Lower lobe of right lung (tissue), 2 donors: ENCODE data around the gene TPCN1. TPM values are rescaled to one million over a fixed set of nuclear protein-coding genes. Genes with fewer than 3 reads are reported as not detected.

ENCODE experiments used
- ATAC-seq, 2 donors: fragments of 200-7000 bp; cut with Tn5 transposase; one replicate each; pipeline ENCODE4 v1.9.1; 2020 to 2022; ENCODE audit warnings: mild to moderate bottlenecking in 2 of 2, moderate library complexity in 2 of 2
- DNase-seq: peaks from one replicate; pipeline ENCODE4 v3.0.0-alpha.2; 2020
- H3K27ac ChIP-seq: fragments of 200-600 bp; one replicate; pipeline ENCODE4 v1.8.0; 2022
- H3K27me3 ChIP-seq: fragments of 200-600 bp; one replicate; pipeline ENCODE4 v1.8.0; 2022; ENCODE audit warnings: low read depth
- H3K36me3 ChIP-seq: fragments of 200-600 bp; one replicate; pipeline ENCODE4 v1.8.0; 2022; ENCODE audit warnings: mild to moderate bottlenecking
- H3K4me1 ChIP-seq: fragments of 200-600 bp; one replicate; pipeline ENCODE4 v1.8.0; 2022
- H3K4me3 ChIP-seq: fragments of 200-600 bp; one replicate; pipeline ENCODE4 v1.8.0; 2022; ENCODE audit warnings: mild to moderate bottlenecking
- H3K9me3 ChIP-seq: fragments of 200-600 bp; one replicate; pipeline ENCODE4 v1.8.0; 2022
- CTCF ChIP-seq: fragments of 200-600 bp; IDR thresholded peaks from one replicate; pipeline ENCODE4 v1.8.0; 2022; ENCODE audit warnings: antibody characterized with exemption, mild to moderate bottlenecking
- intact Hi-C: fragments of 100-400 bp; cut with DNase I; formaldehyde crosslinking; loops from one replicate; pipeline ENCODE4 v1.11.0; 2022
- total RNA-seq: library from RNA; stranded (reverse); fragmentation: NEBNext Ultra II Directional; extraction: Animal tissue kit (Norgen Biotek cat#: 25700); gene quantifications from one replicate; pipeline ENCODE4 v1.2.1, GENCODE V29; 2021
- donor health status: DM: no; HTN: yes; CAD: no; lungs with severe emphysema.

Gene TPCN1
- total RNA-seq, 1 donor from 2014 or later: 68.1 TPM

- peaks cover 7% of the 10 kb centered on the region for H3K9me3 ChIP-seq
- H3K4me1 ChIP-seq: peaks cover 6% of the 10 kb centered on the region
- DNase-seq (no peak), ATAC-seq (no peak)
- intact Hi-C loops: no loop called here
- no peak for TF ChIP-seq CTCF
- H3K36me3 ChIP-seq: peaks cover 27% of the 10 kb centered on the region
- H3K27ac ChIP-seq: no peak overlapping the region
- no peaks in the 10 kb centered on the region for H3K27me3 ChIP-seq
- H3K4me3 ChIP-seq: no peak overlapping the region
Observed at GRCh38 chr12:113253532-113254285, 32.4 kb downstream of the TPCN1 start.

GRCh38 chr12:113254298-113254697 lies 33.0 kb downstream of the TPCN1 start:
- H3K36me3 ChIP-seq: peaks cover 21% of the 10 kb centered on the region
- no peaks in the 10 kb centered on the region for H3K27me3 ChIP-seq
- no peak overlapping the region for H3K27ac ChIP-seq
- no peak for TF ChIP-seq CTCF
- H3K4me1 ChIP-seq: peaks cover 11% of the 10 kb centered on the region
- DNase-seq: no peak
- no peak for ATAC-seq
- no peak overlapping the region for H3K4me3 ChIP-seq
- intact Hi-C loops: no loop called here
- H3K9me3 ChIP-seq: peaks cover 7% of the 10 kb centered on the region

GRCh38 chr12:113257564-113257963 lies 36.3 kb downstream of the TPCN1 start:
- Histone ChIP-seq H3K4me3 (no peak overlapping the region), H3K4me1 (peaks cover 44% of the 10 kb centered on the region), H3K36me3 (peaks cover 1% of the 10 kb centered on the region), H3K9me3 (peaks cover 7% of the 10 kb centered on the region), H3K27ac (no peak overlapping the region), H3K27me3 (no peaks in the 10 kb centered on the region)
- no peak for DNase-seq
- intact Hi-C loops: no loop called here
- no peak for TF ChIP-seq CTCF
- ATAC-seq: no peak

- H3K9me3 ChIP-seq: no peaks in the 10 kb centered on the region
- no peak overlapping the region for H3K4me3 ChIP-seq
- H3K4me1 ChIP-seq: peaks cover 45% of the 10 kb centered on the region
- peak overlapping the region; percentile 74 for H3K27ac ChIP-seq
- peaks cover 8% of the 10 kb centered on the region for H3K36me3 ChIP-seq
- intact Hi-C loops: no loop called here
- no peak for DNase-seq
- no peaks in the 10 kb centered on the region for H3K27me3 ChIP-seq
- ATAC-seq: no peak
- TF ChIP-seq CTCF: no peak
Observed at GRCh38 chr12:113260127-113260526, 38.9 kb downstream of the TPCN1 start.

GRCh38 chr12:113260636-113261300 lies 39.5 kb downstream of the TPCN1 start:
- ATAC-seq (no peak), DNase-seq (no peak)
- Histone ChIP-seq H3K4me3 (no peak overlapping the region), H3K36me3 (peaks cover 13% of the 10 kb centered on the region), H3K4me1 (peaks cover 45% of the 10 kb centered on the region), H3K27ac (peak overlapping the region; percentile 74), H3K27me3 (no peaks in the 10 kb centered on the region), H3K9me3 (no peaks in the 10 kb centered on the region)
- intact Hi-C loops: no loop called here
- no peak for TF ChIP-seq CTCF
